Endothelial cell of umbilical vein (primary cell): ENCODE data around the gene CBL.

ENCODE experiments used
- MYC ChIP-seq: IDR thresholded peaks from one replicate; pipeline ENCODE4 v1.6.1; 2011; ENCODE audit warnings: mild to moderate bottlenecking, low read depth, low read length
- POLR2A ChIP-seq: IDR thresholded peaks from 2 replicates; pipeline ENCODE4 v1.6.1; 2012; ENCODE audit warnings: low read depth, mild to moderate bottlenecking, control low read depth, low read length
- TF ChIP-seq, protein P1 (sequence below), 2 donors: IDR thresholded peaks; 1 replicate in 1 of 2; 2 replicates in 1 of 2; pipeline ENCODE4 v1.5.1; 2011; ENCODE audit warnings: low read length in 2 of 2, mild to moderate bottlenecking in 2 of 2, moderate library complexity in 2 of 2, control low read depth in 1 of 2, inconsistent platforms in 1 of 2, low read depth in 1 of 2; ENCODE audit not compliant: insufficient read depth in 1 of 2; ENCODE audit errors: extremely low read depth in 1 of 2

DNA sequence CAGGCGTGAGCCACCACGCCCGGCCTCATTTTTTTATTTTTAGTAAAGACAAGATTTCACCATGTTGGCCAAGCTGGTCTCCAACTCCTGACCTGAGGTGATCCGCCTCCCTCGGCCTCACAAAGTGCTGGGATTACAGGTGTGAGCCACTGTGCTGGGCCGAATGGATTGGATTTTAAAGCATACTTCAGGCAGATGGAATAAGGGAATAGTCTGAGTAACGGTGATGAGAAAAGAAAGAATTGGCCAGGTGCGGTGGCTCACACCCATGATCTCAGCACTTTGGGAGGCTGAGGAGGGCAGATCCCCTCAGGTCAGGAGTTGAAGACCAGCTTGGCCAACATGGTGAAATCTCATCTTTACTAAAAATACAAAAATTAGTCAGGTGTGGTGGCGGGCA is 2.1 kb upstream of the CBL start:
- TF ChIP-seq, protein P1, sequence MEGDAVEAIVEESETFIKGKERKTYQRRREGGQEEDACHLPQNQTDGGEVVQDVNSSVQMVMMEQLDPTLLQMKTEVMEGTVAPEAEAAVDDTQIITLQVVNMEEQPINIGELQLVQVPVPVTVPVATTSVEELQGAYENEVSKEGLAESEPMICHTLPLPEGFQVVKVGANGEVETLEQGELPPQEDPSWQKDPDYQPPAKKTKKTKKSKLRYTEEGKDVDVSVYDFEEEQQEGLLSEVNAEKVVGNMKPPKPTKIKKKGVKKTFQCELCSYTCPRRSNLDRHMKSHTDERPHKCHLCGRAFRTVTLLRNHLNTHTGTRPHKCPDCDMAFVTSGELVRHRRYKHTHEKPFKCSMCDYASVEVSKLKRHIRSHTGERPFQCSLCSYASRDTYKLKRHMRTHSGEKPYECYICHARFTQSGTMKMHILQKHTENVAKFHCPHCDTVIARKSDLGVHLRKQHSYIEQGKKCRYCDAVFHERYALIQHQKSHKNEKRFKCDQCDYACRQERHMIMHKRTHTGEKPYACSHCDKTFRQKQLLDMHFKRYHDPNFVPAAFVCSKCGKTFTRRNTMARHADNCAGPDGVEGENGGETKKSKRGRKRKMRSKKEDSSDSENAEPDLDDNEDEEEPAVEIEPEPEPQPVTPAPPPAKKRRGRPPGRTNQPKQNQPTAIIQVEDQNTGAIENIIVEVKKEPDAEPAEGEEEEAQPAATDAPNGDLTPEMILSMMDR (IDR thresholded peaks at IDR 0.05; ENCODE audit: extremely low read depth in 1 of 2, insufficient read depth in 1 of 2, low read depth in 1 of 2, low read length in 2 of 2), result no peak
- no peak for TF ChIP-seq POLR2A
- no peak for TF ChIP-seq MYC
